Peyer's patch (tissue), 4 donors: ENCODE data around the gene LAS1L.

Experiments used
- POLR2A ChIP-seq, 2 donors: fragments of 450-650 bp; IDR thresholded peaks; one replicate each; pipeline ENCODE4 v1.5.1; 2017; ENCODE audit warnings: antibody characterized with exemption in 2 of 2, mild to moderate bottlenecking in 2 of 2, moderate library complexity in 2 of 2
- TF ChIP-seq, protein P1 (sequence below), 6 experiments: fragments of 450-650 bp in 4 of 6; fragments of 200-600 bp in 2 of 6; sonication (generic) in 1 of 6; IDR thresholded peaks; one replicate each; pipeline ENCODE4 v1.5.1; 2017 to 2019; ENCODE audit warnings: antibody characterized with exemption in 6 of 6, mild to moderate bottlenecking in 3 of 6, moderate library complexity in 1 of 6

DNA sequence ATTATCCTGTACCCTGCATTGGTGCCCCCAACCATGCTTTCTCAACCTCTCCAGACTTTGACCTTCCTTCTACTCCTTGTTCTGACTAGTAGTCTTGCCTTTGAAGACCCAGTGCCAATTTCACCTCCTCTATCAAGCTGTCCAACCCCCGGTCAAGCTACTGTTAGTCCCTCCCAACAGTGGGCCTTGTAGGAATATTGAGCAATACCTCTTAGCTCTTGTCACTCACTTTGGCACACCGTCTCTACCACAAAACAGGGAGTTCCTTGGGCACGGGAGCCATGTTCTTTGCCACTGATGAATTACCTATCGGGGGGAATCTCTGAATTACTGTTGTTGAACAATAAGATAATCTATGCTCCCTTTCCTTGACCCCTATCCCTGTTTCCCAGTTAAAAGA lies 25.2 kb downstream of the LAS1L start:
- no peak for TF ChIP-seq POLR2A (IDR thresholded peaks at IDR 0.05)
- TF ChIP-seq, protein P1, sequence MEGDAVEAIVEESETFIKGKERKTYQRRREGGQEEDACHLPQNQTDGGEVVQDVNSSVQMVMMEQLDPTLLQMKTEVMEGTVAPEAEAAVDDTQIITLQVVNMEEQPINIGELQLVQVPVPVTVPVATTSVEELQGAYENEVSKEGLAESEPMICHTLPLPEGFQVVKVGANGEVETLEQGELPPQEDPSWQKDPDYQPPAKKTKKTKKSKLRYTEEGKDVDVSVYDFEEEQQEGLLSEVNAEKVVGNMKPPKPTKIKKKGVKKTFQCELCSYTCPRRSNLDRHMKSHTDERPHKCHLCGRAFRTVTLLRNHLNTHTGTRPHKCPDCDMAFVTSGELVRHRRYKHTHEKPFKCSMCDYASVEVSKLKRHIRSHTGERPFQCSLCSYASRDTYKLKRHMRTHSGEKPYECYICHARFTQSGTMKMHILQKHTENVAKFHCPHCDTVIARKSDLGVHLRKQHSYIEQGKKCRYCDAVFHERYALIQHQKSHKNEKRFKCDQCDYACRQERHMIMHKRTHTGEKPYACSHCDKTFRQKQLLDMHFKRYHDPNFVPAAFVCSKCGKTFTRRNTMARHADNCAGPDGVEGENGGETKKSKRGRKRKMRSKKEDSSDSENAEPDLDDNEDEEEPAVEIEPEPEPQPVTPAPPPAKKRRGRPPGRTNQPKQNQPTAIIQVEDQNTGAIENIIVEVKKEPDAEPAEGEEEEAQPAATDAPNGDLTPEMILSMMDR (IDR thresholded peaks at IDR 0.05), result no peak
